ENCODE measurements around the gene ZNF777.
A peak's percentile ranks its signal among the peaks of the same experiment; 100 is the strongest.
"Not testable (repeated sequence)": the region's sequence is repeated elsewhere in the genome, so short reads cannot be mapped to it uniquely, and the experiment has no call there.

The ZNF777 gene

GRCh38 chr7:149455175-149455950 is 5.5 kb downstream of the ZNF777 start:
- DNase-seq (ENCODE audit: extremely low read depth in 1 of 2, low read depth in 1 of 2): no peak

DNA sequence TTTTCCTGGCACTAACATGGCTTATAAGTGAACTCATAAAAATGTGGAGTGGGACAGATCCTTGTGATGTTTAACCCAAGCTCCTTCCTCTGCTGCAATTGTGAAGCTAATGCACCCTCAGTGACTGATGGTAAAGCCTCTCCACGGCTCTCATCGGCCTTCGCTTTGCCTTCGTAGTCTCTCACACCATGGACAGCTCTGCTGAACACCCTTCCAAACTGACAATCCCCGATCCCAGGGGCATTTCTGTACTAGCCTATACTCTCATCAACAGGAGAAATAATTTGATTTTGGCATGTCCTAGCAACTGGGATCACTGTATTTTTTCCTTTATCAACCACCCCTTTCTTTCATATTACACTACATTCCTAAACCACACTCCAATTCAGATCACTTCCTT is 6.1 kb downstream of the ZNF777 start:
- no peak for DNase-seq (ENCODE audit: extremely low read depth in 1 of 2, low read depth in 1 of 2)

- DNase-seq (ENCODE audit: extremely low read depth in 1 of 2, low read depth in 1 of 2): no peak
Observed at GRCh38 chr7:149454006-149454405, 6.9 kb downstream of the ZNF777 start.

DNA sequence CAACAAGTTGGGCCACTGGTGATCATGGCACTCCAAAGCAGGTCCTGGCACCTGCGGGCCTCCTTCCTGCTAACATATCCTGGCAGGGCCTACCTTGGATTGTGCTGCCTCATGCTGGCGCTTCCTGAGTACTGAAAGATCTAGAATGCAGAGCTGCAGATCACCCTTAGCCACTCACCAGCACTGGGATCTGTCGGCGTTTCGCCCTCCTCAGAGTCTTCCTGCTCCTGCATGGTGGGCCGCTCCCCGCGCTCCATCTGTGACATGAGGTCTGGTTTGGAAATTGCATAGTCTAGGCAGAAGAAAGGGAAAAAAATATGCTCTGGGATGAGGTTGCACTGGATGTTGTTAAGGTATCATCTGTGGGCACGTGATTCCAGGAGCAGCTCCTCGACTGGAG is 10.0 kb downstream of the ZNF777 start:
- DNase-seq (ENCODE audit: extremely low read depth in 1 of 2, low read depth in 1 of 2): no peak

- no peak for DNase-seq (ENCODE audit: extremely low read depth in 1 of 2, low read depth in 1 of 2)
Observed at GRCh38 chr7:149449897-149450296, 11.0 kb downstream of the ZNF777 start.

DNA sequence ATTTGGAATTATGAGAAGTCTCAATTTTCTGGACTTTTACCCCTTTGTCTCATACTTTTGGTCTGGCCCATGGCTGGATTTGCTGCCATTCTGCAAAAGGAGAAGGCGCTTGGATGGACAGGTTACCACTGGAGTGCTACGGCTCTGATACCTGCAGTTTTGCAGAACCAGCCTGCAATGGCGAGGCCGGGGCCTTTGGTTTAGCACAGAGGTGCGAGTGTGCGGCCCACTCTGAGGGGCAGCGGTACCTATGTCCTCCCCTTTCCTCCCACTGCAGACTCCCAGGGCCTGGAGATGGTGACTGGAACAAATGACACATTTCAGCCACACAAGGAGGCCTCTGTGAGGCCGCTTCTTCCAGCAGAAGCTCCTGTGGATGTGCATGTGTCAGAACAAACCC is 11.9 kb downstream of the ZNF777 start:
- DNase-seq (ENCODE audit: extremely low read depth in 1 of 2, low read depth in 1 of 2): no peak

DNA sequence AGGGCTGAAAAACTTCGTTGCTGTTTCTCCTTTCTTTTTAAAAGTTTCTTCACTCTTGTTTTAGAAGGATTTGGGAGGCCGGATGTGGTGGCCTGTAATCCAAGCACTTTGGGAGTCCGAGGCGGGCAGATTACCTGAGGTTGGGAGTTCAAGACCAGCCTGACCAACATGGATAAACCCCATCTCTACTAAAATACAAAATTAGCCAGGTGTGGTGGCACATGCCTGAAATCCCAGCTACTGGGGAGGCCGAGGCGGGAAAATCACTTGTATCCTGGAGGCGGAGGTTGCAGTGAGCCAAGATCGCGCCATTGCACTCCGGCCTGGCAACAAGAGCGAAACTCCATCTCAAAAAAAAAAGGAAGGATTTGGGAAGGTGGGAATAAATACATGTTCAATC is 14.8 kb downstream of the ZNF777 start:
- DNase-seq (ENCODE audit: extremely low read depth in 1 of 2, low read depth in 1 of 2): not testable (repeated sequence)

GRCh38 chr7:149444287-149444686 is 16.6 kb downstream of the ZNF777 start:
- DNase-seq (ENCODE audit: extremely low read depth in 1 of 2, low read depth in 1 of 2): no peak

- no peak for DNase-seq (ENCODE audit: extremely low read depth in 1 of 2, low read depth in 1 of 2)
Observed at GRCh38 chr7:149443523-149443922, 17.3 kb downstream of the ZNF777 start.

- DNase-seq (ENCODE audit: extremely low read depth in 1 of 2, low read depth in 1 of 2): no peak
Observed at GRCh38 chr7:149442924-149443323, 17.9 kb downstream of the ZNF777 start.

- no peak for DNase-seq (ENCODE audit: extremely low read depth in 1 of 2, low read depth in 1 of 2)
Observed at GRCh38 chr7:149440222-149440621, 20.6 kb downstream of the ZNF777 start.

DNA sequence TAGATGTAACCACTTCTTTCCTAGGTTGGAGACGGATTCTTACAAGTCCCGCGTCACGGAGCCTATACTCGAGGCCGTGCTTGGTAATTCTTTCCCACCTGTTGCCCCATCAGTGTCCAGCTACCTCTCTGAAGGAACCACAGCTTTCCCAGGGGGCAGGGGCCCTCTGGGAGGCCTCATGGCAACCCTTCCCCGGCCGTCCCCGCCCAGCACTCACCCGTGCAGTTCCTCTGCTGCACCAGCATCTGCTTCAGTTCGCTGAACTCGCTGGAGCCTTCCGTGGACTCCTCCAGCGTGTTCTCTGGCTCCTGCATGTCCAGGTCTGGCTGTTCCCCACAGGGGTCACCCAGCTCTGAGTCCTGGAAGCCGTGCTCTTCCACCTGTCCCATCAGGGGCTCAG is 24.5 kb downstream of the ZNF777 start:
- DNase-seq (ENCODE audit: extremely low read depth in 1 of 2, low read depth in 1 of 2): no peak

DNA sequence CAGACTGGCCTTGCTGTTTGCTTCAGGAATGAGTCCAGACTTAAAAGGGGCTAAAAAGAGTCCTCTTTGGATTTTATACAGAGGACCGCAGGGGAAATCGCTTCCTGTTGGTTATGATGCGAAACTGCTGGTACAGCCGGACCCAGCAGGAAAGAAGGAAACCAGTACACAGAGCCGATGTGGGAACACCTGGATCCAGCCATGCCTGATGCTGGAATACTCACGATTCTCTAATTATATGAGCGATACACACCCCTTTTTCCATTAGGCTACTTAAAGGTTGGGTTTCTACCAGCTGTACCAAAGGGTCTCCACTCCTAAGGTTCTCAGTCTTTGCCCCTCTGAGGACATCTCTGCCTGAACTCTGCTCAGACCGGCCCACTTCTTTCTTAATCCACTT is 27.7 kb downstream of the ZNF777 start:
- DNase-seq (ENCODE audit: extremely low read depth in 1 of 2, low read depth in 1 of 2): no peak

DNA sequence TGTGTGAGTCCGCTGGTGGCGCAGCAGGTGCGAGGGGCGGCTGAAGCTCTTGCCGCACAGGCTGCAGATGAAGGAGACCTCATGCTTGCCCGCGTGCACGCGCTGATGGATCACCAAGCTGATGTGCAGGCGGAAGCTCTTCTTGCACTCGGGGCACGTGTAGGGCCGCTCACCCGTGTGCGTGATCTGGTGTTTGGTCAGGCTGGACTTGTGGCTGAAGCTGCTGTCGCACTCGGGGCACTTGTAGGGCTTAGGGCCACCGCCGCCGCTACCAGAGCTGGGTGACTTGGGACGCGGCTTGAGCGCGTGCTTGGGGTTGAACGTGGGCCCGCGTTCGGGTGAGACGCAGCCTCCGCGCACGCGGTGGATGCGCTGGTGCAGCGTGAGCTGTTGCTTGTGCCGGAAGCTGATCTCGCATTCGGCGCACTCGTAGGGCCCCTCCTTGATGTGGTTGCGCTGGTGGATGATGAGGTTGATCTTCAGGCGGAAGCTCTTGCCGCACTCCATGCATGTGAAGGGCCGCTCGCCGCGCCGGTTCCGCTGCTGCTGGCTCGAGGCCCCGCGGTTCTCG is 28.7 kb downstream of the ZNF777 start:
- no peak for DNase-seq (ENCODE audit: extremely low read depth in 1 of 2, low read depth in 1 of 2)

- no peak for DNase-seq (ENCODE audit: extremely low read depth in 1 of 2, low read depth in 1 of 2)
Observed at GRCh38 chr7:149431486-149432120, 29.3 kb downstream of the ZNF777 start.

- DNase-seq (ENCODE audit: extremely low read depth in 1 of 2, low read depth in 1 of 2): no peak
Observed at GRCh38 chr7:149430192-149430591, 30.7 kb downstream of the ZNF777 start.

GRCh38 chr7:149427893-149428292 is 33.0 kb downstream of the ZNF777 start:
- DNase-seq (ENCODE audit: extremely low read depth in 1 of 2, low read depth in 1 of 2): no peak

DNA sequence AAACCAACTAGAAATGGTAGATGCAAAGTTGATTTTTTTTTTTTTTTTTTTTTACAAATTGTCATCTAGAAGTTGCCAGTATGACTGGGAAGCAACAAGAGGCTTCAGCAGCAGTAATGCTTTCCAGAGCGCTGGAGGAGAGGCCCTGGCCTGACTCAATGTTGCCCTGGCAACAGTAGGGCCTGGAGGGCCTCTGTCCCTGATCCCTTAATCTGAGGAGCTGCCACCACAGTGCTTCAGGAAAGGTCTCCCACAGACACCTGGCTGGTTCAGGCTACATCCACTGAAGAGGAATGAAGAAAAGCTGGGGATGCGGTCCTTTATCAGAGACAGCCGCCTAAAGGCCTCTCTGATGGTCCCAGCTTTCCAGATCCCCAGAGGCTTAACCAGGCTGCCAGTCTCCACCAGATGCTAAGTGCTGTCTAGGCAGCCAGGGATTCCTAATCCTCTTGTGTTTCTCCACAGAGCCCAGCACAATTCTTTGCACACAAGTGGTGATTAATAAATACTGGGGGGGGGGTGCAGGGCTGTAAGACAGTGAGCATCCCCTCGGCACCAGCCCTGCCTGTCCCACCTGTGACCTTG is 33.7 kb downstream of the ZNF777 start:
- no peak for DNase-seq (ENCODE audit: extremely low read depth in 1 of 2, low read depth in 1 of 2)

- no peak for DNase-seq (ENCODE audit: extremely low read depth in 1 of 2, low read depth in 1 of 2)
Observed at GRCh38 chr7:149423449-149424110, 37.3 kb downstream of the ZNF777 start.

- no peak for DNase-seq (ENCODE audit: extremely low read depth in 1 of 2, low read depth in 1 of 2)
Observed at GRCh38 chr7:149422914-149423301, 38.0 kb downstream of the ZNF777 start.

- peak; percentile 28 to 60 for DNase-seq (ENCODE audit: extremely low read depth in 1 of 2, low read depth in 1 of 2)
Observed at GRCh38 chr7:149422162-149422913, 38.5 kb downstream of the ZNF777 start.
